Measurements from ENCODE around the gene DPF3. TPM values are rescaled to one million over a fixed set of nuclear protein-coding genes. Genes with fewer than 3 reads are reported as not detected.
A peak's percentile ranks its signal among the peaks of the same experiment; 100 is the strongest.

Gene DPF3
- total and polyA plus RNA-seq, 2 donors from 2014 or later = 2.3 to 2.8 TPM

DNA sequence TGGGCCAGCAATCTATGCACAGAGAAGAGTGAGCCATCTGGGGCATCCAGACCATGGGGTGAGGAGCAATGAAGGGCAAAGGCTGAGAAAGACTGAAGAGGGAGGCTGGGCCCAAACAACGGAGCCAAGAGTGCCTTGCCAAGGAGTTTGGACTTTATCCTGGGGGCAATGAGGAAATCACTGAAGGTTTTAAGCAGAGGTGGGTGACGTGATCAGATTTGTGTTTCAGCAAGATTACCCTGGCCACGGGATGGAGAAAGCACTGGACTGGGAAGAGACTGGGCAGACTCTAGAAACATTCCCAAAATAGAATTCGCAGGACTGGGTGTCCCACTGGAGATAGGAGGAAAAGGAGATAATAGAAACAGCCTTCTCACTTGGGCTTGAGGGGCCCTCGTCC, 65.3 kb downstream of the DPF3 start:
- Histone ChIP-seq H3K27me3 (ENCODE audit: control insufficient read depth, insufficient read depth, low read length) (no peaks in the 10 kb centered on the region), H3K9me3 (ENCODE audit: control insufficient read depth in 2 of 3, insufficient read depth in 1 of 3, low read length in 3 of 3) (no peaks in the 10 kb centered on the region), H3K27ac (ENCODE audit: low read depth in 2 of 2, low read length in 2 of 2) (peak overlapping the region; percentile 57 to 73), H3K4me3 (ENCODE audit: low read length in 3 of 3) (no peak overlapping the region), H3K36me3 (ENCODE audit: control insufficient read depth in 2 of 3, insufficient read depth in 3 of 3, low read length in 3 of 3) (no peaks in the 10 kb centered on the region), H3K9ac (ENCODE audit: low read length in 3 of 3) (no peak overlapping the region), H3K4me1 (ENCODE audit: control insufficient read depth in 2 of 3, insufficient read depth in 2 of 3, low read depth in 1 of 3, low read length in 3 of 3) (peaks cover 0 to 9% (median 3%) of the 10 kb centered on the region in 3 donors)
- FAIRE-seq (no peak), DNase-seq (no peak)
- TF ChIP-seq, protein P1, sequence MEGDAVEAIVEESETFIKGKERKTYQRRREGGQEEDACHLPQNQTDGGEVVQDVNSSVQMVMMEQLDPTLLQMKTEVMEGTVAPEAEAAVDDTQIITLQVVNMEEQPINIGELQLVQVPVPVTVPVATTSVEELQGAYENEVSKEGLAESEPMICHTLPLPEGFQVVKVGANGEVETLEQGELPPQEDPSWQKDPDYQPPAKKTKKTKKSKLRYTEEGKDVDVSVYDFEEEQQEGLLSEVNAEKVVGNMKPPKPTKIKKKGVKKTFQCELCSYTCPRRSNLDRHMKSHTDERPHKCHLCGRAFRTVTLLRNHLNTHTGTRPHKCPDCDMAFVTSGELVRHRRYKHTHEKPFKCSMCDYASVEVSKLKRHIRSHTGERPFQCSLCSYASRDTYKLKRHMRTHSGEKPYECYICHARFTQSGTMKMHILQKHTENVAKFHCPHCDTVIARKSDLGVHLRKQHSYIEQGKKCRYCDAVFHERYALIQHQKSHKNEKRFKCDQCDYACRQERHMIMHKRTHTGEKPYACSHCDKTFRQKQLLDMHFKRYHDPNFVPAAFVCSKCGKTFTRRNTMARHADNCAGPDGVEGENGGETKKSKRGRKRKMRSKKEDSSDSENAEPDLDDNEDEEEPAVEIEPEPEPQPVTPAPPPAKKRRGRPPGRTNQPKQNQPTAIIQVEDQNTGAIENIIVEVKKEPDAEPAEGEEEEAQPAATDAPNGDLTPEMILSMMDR (IDR thresholded peaks at IDR 0.05; ENCODE audit: borderline replicate concordance, extremely low read depth, insufficient read depth) = no peak
- intact Hi-C loops (cut with DNase I) = no loop called here

DNA sequence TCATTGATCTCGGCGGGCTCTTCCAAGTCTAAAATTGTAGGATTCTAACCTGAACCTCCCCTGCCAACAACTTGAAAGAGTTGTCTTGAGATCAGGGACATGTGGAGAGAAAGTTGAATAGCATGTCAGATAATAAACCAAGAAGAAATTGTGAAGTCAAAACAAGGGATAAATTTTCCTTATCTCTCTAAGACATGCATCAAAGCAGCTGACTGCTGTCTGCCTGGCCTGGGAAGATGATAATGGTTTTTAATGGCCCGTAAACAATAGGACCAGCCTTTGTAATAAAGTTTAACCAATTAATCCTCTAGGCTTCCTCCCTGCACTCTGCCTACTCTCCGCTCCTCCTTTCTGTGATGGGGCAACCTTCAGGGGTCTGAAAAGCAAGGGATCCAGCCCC, 67.9 kb downstream of the DPF3 start:
- Histone ChIP-seq H3K27ac (ENCODE audit: low read depth in 2 of 2, low read length in 2 of 2) (no peak overlapping the region), H3K4me3 (ENCODE audit: low read length in 3 of 3) (no peak overlapping the region), H3K36me3 (ENCODE audit: control insufficient read depth in 2 of 3, insufficient read depth in 3 of 3, low read length in 3 of 3) (no peaks in the 10 kb centered on the region), H3K9ac (ENCODE audit: low read length in 3 of 3) (no peak overlapping the region), H3K4me1 (ENCODE audit: control insufficient read depth in 2 of 3, insufficient read depth in 2 of 3, low read depth in 1 of 3, low read length in 3 of 3) (peaks cover 0 to 9% (median 1%) of the 10 kb centered on the region in 3 donors), H3K9me3 (ENCODE audit: control insufficient read depth in 2 of 3, insufficient read depth in 1 of 3, low read length in 3 of 3) (no peaks in the 10 kb centered on the region), H3K27me3 (ENCODE audit: control insufficient read depth, insufficient read depth, low read length) (no peaks in the 10 kb centered on the region)
- no peak for FAIRE-seq
- peak in 2 of 5 donors; percentile 25 to 56 for DNase-seq
- intact Hi-C loops (cut with DNase I) = no loop called here
- TF ChIP-seq, protein P1 (IDR thresholded peaks at IDR 0.05; ENCODE audit: borderline replicate concordance, extremely low read depth, insufficient read depth) = no peak

DNA sequence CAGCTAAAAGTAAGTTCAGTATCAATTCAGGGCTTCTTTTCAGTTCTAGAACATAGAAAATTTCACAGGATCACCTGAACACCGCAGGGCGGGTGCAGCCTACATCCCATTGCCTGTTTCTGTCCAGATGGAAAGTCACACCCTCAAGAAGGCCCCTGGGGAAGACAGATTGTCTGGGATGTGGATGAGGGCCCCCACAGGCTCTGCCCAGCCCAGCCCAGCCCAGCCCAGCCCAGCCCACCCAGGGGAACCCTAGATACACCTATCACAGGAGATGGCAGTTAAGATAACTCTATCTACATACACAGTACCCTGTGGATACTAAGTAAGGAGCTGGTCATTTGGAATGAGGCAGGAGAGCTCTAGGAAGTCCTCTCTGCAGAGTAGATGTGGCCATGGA, 68.4 kb downstream of the DPF3 start:
- peaks cover 0 to 9% (median 0%) of the 10 kb centered on the region in 3 donors for H3K4me1 ChIP-seq (ENCODE audit: control insufficient read depth in 2 of 3, insufficient read depth in 2 of 3, low read depth in 1 of 3, low read length in 3 of 3)
- no peaks in the 10 kb centered on the region for H3K27me3 ChIP-seq (ENCODE audit: control insufficient read depth, insufficient read depth, low read length)
- no peaks in the 10 kb centered on the region for H3K9me3 ChIP-seq (ENCODE audit: control insufficient read depth in 2 of 3, insufficient read depth in 1 of 3, low read length in 3 of 3)
- TF ChIP-seq, protein P1 (IDR thresholded peaks at IDR 0.05; ENCODE audit: borderline replicate concordance, extremely low read depth, insufficient read depth) = no peak
- H3K27ac ChIP-seq (ENCODE audit: low read depth in 2 of 2, low read length in 2 of 2) = no peak overlapping the region
- H3K36me3 ChIP-seq (ENCODE audit: control insufficient read depth in 2 of 3, insufficient read depth in 3 of 3, low read length in 3 of 3) = no peaks in the 10 kb centered on the region
- FAIRE-seq (no peak), DNase-seq (no peak)
- H3K9ac ChIP-seq (ENCODE audit: low read length in 3 of 3) = no peak overlapping the region
- no peak overlapping the region for H3K4me3 ChIP-seq (ENCODE audit: low read length in 3 of 3)
- intact Hi-C loops (cut with DNase I) = no loop called here

DNA sequence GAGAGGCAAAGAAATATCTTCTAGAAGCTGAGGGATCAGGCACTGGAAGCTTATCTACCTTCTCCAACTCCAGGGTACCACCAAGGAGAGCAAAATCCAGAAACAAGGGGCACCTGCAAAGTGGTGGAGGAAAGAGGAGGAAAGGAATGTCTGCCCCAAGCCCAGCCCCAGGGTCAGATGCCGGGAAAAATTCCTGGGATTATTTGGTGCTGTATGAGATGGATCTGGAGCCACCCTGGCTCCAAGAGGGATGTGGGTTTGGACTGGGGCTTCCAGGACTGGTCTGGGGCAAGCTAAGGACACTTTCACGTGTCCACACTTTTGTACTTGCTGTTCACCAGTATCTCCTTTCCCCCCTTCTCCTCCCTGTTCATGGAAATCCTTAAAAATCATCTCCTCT, 69.8 kb downstream of the DPF3 start:
- Histone ChIP-seq H3K27ac (ENCODE audit: low read depth in 2 of 2, low read length in 2 of 2) (no peak overlapping the region), H3K9me3 (ENCODE audit: control insufficient read depth in 2 of 3, insufficient read depth in 1 of 3, low read length in 3 of 3) (peaks cover 0 to 3% (median 0%) of the 10 kb centered on the region in 3 donors), H3K27me3 (ENCODE audit: control insufficient read depth, insufficient read depth, low read length) (no peaks in the 10 kb centered on the region), H3K4me3 (ENCODE audit: low read length in 3 of 3) (no peak overlapping the region), H3K4me1 (ENCODE audit: control insufficient read depth in 2 of 3, insufficient read depth in 2 of 3, low read depth in 1 of 3, low read length in 3 of 3) (peaks cover 0 to 8% (median 0%) of the 10 kb centered on the region in 3 donors), H3K36me3 (ENCODE audit: control insufficient read depth in 2 of 3, insufficient read depth in 3 of 3, low read length in 3 of 3) (no peaks in the 10 kb centered on the region), H3K9ac (ENCODE audit: low read length in 3 of 3) (no peak overlapping the region)
- FAIRE-seq = no peak
- TF ChIP-seq, protein P1 (IDR thresholded peaks at IDR 0.05; ENCODE audit: borderline replicate concordance, extremely low read depth, insufficient read depth) = no peak
- intact Hi-C loops (cut with DNase I) = no loop called here
- no peak for DNase-seq
